HG03103 (cell line): ENCODE measurements around the gene AIG1.
"Not testable (repeated sequence)": the region's sequence is repeated elsewhere in the genome, so short reads cannot be mapped to it uniquely, and the experiment has no call there.

Source experiments
- ATAC-seq: cut with Tn5 transposase; IDR thresholded peaks from one replicate; pipeline ENCODE4 v1.9.1; 2021; ENCODE audit warnings: low read depth; ENCODE audit not compliant: unreplicated experiment

The AIG1 gene

GRCh38 chr6:143222310-143222709 lies 161.6 kb downstream of the AIG1 start:
- ATAC-seq, result no peak

- no peak for ATAC-seq
Observed at GRCh38 chr6:143222801-143223231, 162.1 kb downstream of the AIG1 start.

- ATAC-seq, result no peak
Observed at GRCh38 chr6:143223895-143224294, 163.2 kb downstream of the AIG1 start.

GRCh38 chr6:143224516-143224915 lies 163.8 kb downstream of the AIG1 start:
- no peak for ATAC-seq

GRCh38 chr6:143225929-143226328 lies 165.2 kb downstream of the AIG1 start:
- ATAC-seq, result no peak

- no peak for ATAC-seq
Observed at GRCh38 chr6:143227675-143228074, 167.0 kb downstream of the AIG1 start.

- ATAC-seq, result no peak
Observed at GRCh38 chr6:143229400-143229799, 168.7 kb downstream of the AIG1 start.

GRCh38 chr6:143232849-143233248 lies 172.2 kb downstream of the AIG1 start:
- no peak for ATAC-seq

- no peak for ATAC-seq
Observed at GRCh38 chr6:143233554-143234285, 173.0 kb downstream of the AIG1 start.

GRCh38 chr6:143234734-143235133 lies 174.0 kb downstream of the AIG1 start:
- ATAC-seq, result no peak

- no peak for ATAC-seq
Observed at GRCh38 chr6:143236151-143236798, 175.6 kb downstream of the AIG1 start.

- ATAC-seq, result no peak
Observed at GRCh38 chr6:143238306-143238705, 177.6 kb downstream of the AIG1 start.

- no peak for ATAC-seq
Observed at GRCh38 chr6:143241111-143241510, 180.4 kb downstream of the AIG1 start.

- no peak for ATAC-seq
Observed at GRCh38 chr6:143241911-143242310, 181.2 kb downstream of the AIG1 start.

GRCh38 chr6:143243786-143244185 lies 183.1 kb downstream of the AIG1 start:
- ATAC-seq, result no peak

GRCh38 chr6:143245656-143246055 lies 185.0 kb downstream of the AIG1 start:
- no peak for ATAC-seq

- ATAC-seq, result not testable (repeated sequence)
Observed at GRCh38 chr6:143246166-143246775, 185.6 kb downstream of the AIG1 start.

- no peak for ATAC-seq
Observed at GRCh38 chr6:143247586-143247985, 186.9 kb downstream of the AIG1 start.

GRCh38 chr6:143248359-143248758 lies 187.7 kb downstream of the AIG1 start:
- ATAC-seq, result no peak

GRCh38 chr6:143251288-143251687 lies 190.6 kb downstream of the AIG1 start:
- ATAC-seq, result no peak

GRCh38 chr6:143252961-143253360 lies 192.3 kb downstream of the AIG1 start:
- no peak for ATAC-seq

- no peak for ATAC-seq
Observed at GRCh38 chr6:143253586-143253985, 192.9 kb downstream of the AIG1 start.
